GM23338 (cell line): Measurements from ENCODE around the gene MYO1D. TPM values are rescaled to one million over a fixed set of nuclear protein-coding genes. Genes with fewer than 3 reads are reported as not detected.

Source experiments
- ATAC-seq: fragments of 200-7000 bp; cut with Tn5 transposase; 3 replicates; pipeline ENCODE4 v1.9.1; 2020
- DNase-seq: peaks from one replicate; pipeline ENCODE4 v3.0.0-alpha.2; 2015; ENCODE audit warnings: low spot score
- H2AFZ ChIP-seq: fragments of 200-600 bp; sonication (generic); 2 replicates; pipeline ENCODE4 v1.8.0; 2016; ENCODE audit warnings: antibody characterized with exemption, mild to moderate bottlenecking, moderate library complexity
- H3F3A ChIP-seq: fragments of 200-600 bp; sonication (generic); replicated peaks from 2 replicates; pipeline ENCODE4 v1.8.0; 2017; ENCODE audit warnings: antibody characterized with exemption, mixed run types, low read depth
- H3K27ac ChIP-seq: fragments of 200-600 bp; sonication (generic); 2 replicates; pipeline ENCODE4 v1.6.1; 2016; ENCODE audit warnings: low read depth
- H3K27me3 ChIP-seq: fragments of 200-600 bp; sonication (generic); 2 replicates; pipeline ENCODE4 v1.8.0; 2016; ENCODE audit warnings: mild to moderate bottlenecking, mixed run types, moderate library complexity; ENCODE audit not compliant: insufficient read depth
- H3K36me3 ChIP-seq: fragments of 200-600 bp; sonication (generic); 2 replicates; pipeline ENCODE4 v1.8.0; 2016; ENCODE audit warnings: mild to moderate bottlenecking; ENCODE audit not compliant: insufficient read depth
- H3K4me1 ChIP-seq: fragments of 200-600 bp; sonication (generic); 2 replicates; pipeline ENCODE4 v1.8.0; 2016; ENCODE audit warnings: mild to moderate bottlenecking, moderate library complexity; ENCODE audit not compliant: insufficient read depth
- H3K4me2 ChIP-seq: fragments of 200-600 bp; sonication (generic); 2 replicates; pipeline ENCODE4 v1.7.1; 2017; ENCODE audit warnings: mixed run types
- H3K4me3 ChIP-seq: fragments of 200-600 bp; sonication (generic); 2 replicates; pipeline ENCODE4 v1.6.1; 2016; ENCODE audit warnings: mixed run types
- H3K79me2 ChIP-seq: fragments of 200-600 bp; sonication (generic); replicated peaks from 2 replicates; pipeline ENCODE4 v1.8.0; 2017; ENCODE audit warnings: mild to moderate bottlenecking; ENCODE audit not compliant: insufficient read depth
- H3K9me2 ChIP-seq: fragments of 200-600 bp; sonication (generic); 2 replicates; pipeline ENCODE4 v1.8.0; 2017; ENCODE audit not compliant: insufficient read depth
- H4K20me1 ChIP-seq: fragments of 200-600 bp; sonication (generic); replicated peaks from 2 replicates; pipeline ENCODE4 v1.8.0; 2017; ENCODE audit warnings: mild to moderate bottlenecking; ENCODE audit not compliant: insufficient read depth
- H3K27ac Mint-ChIP-seq: 2 replicates; pipeline ENCODE4 v1.8.0; 2020; ENCODE audit warnings: inconsistent platforms, mild to moderate bottlenecking, moderate library complexity, mixed read lengths
- H3K27me3 Mint-ChIP-seq: 3 replicates; pipeline ENCODE4 v1.8.0; 2022; ENCODE audit warnings: low read depth, mild to moderate bottlenecking, moderate library complexity, mixed read lengths, inconsistent platforms; ENCODE audit not compliant: insufficient read depth, poor library complexity
- H3K36me3 Mint-ChIP-seq: 3 replicates; pipeline ENCODE4 v1.8.0; 2021; ENCODE audit warnings: low read depth, mild to moderate bottlenecking, inconsistent platforms, moderate library complexity, mixed read lengths
- H3K4me1 Mint-ChIP-seq: 3 replicates; pipeline ENCODE4 v1.8.0; 2020; ENCODE audit warnings: mild to moderate bottlenecking, inconsistent platforms, mixed read lengths
- H3K4me3 Mint-ChIP-seq: 3 replicates; pipeline ENCODE4 v1.8.0; 2021; ENCODE audit warnings: moderate library complexity, mild to moderate bottlenecking, inconsistent platforms, mixed read lengths
- H3K9me3 Mint-ChIP-seq: 3 replicates; pipeline ENCODE4 v1.8.0; 2020; ENCODE audit warnings: moderate library complexity, mild to moderate bottlenecking, inconsistent platforms, mixed read lengths
- CREB1 ChIP-seq: fragments of 250-450 bp; sonication (Bioruptor Pico); IDR thresholded peaks from 2 replicates; pipeline ENCODE4 v1.5.0; 2020; ENCODE audit warnings: low read depth, mild to moderate bottlenecking, moderate library complexity
- CTCF ChIP-seq, 2 experiments: fragments of 200-600 bp in 1 of 2; sonication (generic) in 1 of 2; conservative IDR thresholded peaks; 2 replicates each; pipeline versions ENCODE4 v1.5.1 to v1.6.1; 2016 to 2017; ENCODE audit warnings: antibody characterized with exemption in 2 of 2, low read depth in 2 of 2, mild to moderate bottlenecking in 2 of 2, moderate library complexity in 1 of 2
- ETS1 ChIP-seq: IDR thresholded peaks from 2 replicates; pipeline ENCODE4 v1.6.1; 2016; ENCODE audit warnings: antibody characterized with exemption
- EZH2 ChIP-seq: fragments of 200-600 bp; sonication (generic); IDR thresholded peaks from one replicate; pipeline ENCODE4 v1.8.0; 2017; ENCODE audit warnings: antibody characterized with exemption, mild to moderate bottlenecking, low read depth; ENCODE audit not compliant: unreplicated experiment
- EZH2phosphoT487 ChIP-seq: fragments of 200-600 bp; sonication (generic); IDR thresholded peaks from one replicate; pipeline ENCODE4 v1.8.1; 2018; ENCODE audit warnings: antibody characterized with exemption; ENCODE audit not compliant: unreplicated experiment
- JUNB ChIP-seq: IDR thresholded peaks from one replicate; pipeline ENCODE4 v1.6.1; 2016; ENCODE audit warnings: antibody characterized with exemption; ENCODE audit not compliant: unreplicated experiment
- NANOG ChIP-seq: IDR thresholded peaks from 2 replicates; pipeline ENCODE4 v1.6.1; 2016; ENCODE audit warnings: antibody characterized with exemption, borderline replicate concordance
- POLR2AphosphoS5 ChIP-seq: IDR thresholded peaks from 2 replicates; pipeline ENCODE4 v1.6.1; 2016; ENCODE audit warnings: antibody characterized with exemption, low read depth
- REST ChIP-seq: IDR thresholded peaks from one replicate; pipeline ENCODE4 v1.6.1; 2018; ENCODE audit warnings: antibody characterized with exemption; ENCODE audit not compliant: unreplicated experiment
- STAT1 ChIP-seq: IDR thresholded peaks from one replicate; pipeline ENCODE4 v1.6.1; 2016; ENCODE audit warnings: antibody characterized with exemption; ENCODE audit not compliant: unreplicated experiment
- ZNF114 ChIP-seq: fragments of 250-450 bp; sonication (Bioruptor Pico); IDR thresholded peaks from 2 replicates; pipeline ENCODE4 v1.5.0; 2020; ENCODE audit warnings: mild to moderate bottlenecking, moderate library complexity
- ZNF331 ChIP-seq: fragments of 250-450 bp; sonication (Bioruptor Pico); IDR thresholded peaks from 2 replicates; pipeline ENCODE4 v1.5.0; 2020; ENCODE audit warnings: low read depth, mild to moderate bottlenecking, moderate library complexity
- ZNF462 ChIP-seq: fragments of 250-450 bp; sonication (Bioruptor Pico); IDR thresholded peaks from 2 replicates; pipeline ENCODE4 v1.5.0; 2020; ENCODE audit warnings: mild to moderate bottlenecking, moderate library complexity
- polyA plus RNA-seq: library from polyadenylated mRNA; unstranded; fragments of >200 nt; fragmentation: Nextera tagmentation; extraction: Ambion mirVana; gene quantifications from 2 replicates; pipeline ENCODE4 v1.2.1, GENCODE V29; 2016
- total RNA-seq: library from RNA; depleted of rRNA; stranded (reverse); fragments of >200 nt; shearing (Covaris generic); gene quantifications from 2 replicates; pipeline ENCODE4 v1.2.3, GENCODE V29; 2014

MYO1D gene
- total and polyA plus RNA-seq, 2 experiments from 2014 or later: 8.6 to 28.6 TPM

GRCh38 chr17:32491371-32492263, 385.3 kb downstream of the MYO1D start:
- TF ChIP-seq NANOG (no peak), ZNF114 (no peak), CTCF (conservative IDR thresholded peaks at IDR 0.05; ENCODE audit: low read depth in 2 of 2) (no peak), ETS1 (no peak), CREB1 (no peak), ZNF331 (no peak), JUNB (no peak), EZH2phosphoT487 (no peak), REST (no peak), STAT1 (no peak), EZH2 (no peak), ZNF462 (CRISPR knock-in tag) (no peak), POLR2AphosphoS5 (no peak)
- ATAC-seq: no peak
- Mint-ChIP-seq H3K36me3 (peaks cover 34% of the 10 kb centered on the region), H3K27me3 (peaks cover 14% of the 10 kb centered on the region), H3K27ac (no peak overlapping the region), H3K4me1 (peaks cover 50% of the 10 kb centered on the region), H3K4me3 (no peak overlapping the region), H3K9me3 (peaks cover 3% of the 10 kb centered on the region; the same call in 2 of the 3 replicates)
- Histone ChIP-seq H3K27me3 (no peaks in the 10 kb centered on the region), H3F3A (peaks cover 8% of the 10 kb centered on the region; the same call in 1 of the 2 replicates), H3K4me1 (peaks cover 25% of the 10 kb centered on the region), H3K79me2 (peaks cover 27% of the 10 kb centered on the region), H4K20me1 (peaks cover 17% of the 10 kb centered on the region), H3K36me3 (no peaks in the 10 kb centered on the region; the same call in 1 of the 2 replicates), H3K27ac (0 out of 2 replicates have a peak overlapping the region, but pooled peaks have one; percentile 55), H3K9me2 (no peaks in the 10 kb centered on the region), H3K4me2 (no peak overlapping the region), H3K4me3 (no peak overlapping the region), H2AFZ (no peak overlapping the region)
- DNase-seq: no peak
